HEK293 (cell line): ENCODE measurements around the gene ZDHHC8.

Experiments
- CTCF ChIA-PET: fragments of 350-600 bp; formaldehyde crosslinking; extraction: SDS; loops from one replicate; lab custom pipeline; 2021; ENCODE audit warnings: antibody characterized with exemption; lab: Yijun Ruan, JAX
- POLR2A ChIA-PET: fragments of 300-600 bp; formaldehyde crosslinking; extraction: SDS; loops from one replicate; lab custom pipeline; 2020; ENCODE audit warnings: antibody characterized with exemption, inconsistent platforms; lab: Yijun Ruan, JAX
- H3K27ac ChIP-seq: fragments of 200-500 bp; sonication (Bioruptor generic); 2 replicates; pipeline ENCODE4 v1.5.1; 2014; ENCODE audit warnings: low read depth, low read length, control low read depth, inconsistent platforms; ENCODE audit errors: extremely low read depth
- H3K36me3 ChIP-seq, 2 experiments: fragments of 200-500 bp in 1 of 2; sonication (Bioruptor generic) in 1 of 2; 1 replicate in 1 of 2; 2 replicates in 1 of 2; pipeline ENCODE4 v1.5.1; 2014 to 2017; ENCODE audit warnings: inconsistent platforms in 2 of 2, low read length in 2 of 2; ENCODE audit not compliant: control insufficient read depth in 2 of 2, insufficient read depth in 1 of 2
- H3K4me1 ChIP-seq: fragments of 200-500 bp; sonication (Bioruptor generic); 2 replicates; pipeline ENCODE4 v1.5.1; 2014; ENCODE audit warnings: mild to moderate bottlenecking, low read length, inconsistent platforms; ENCODE audit not compliant: control insufficient read depth, insufficient read depth
- H3K4me3 ChIP-seq: 2 replicates; pipeline ENCODE4 v1.5.1; 2011; ENCODE audit warnings: low read depth, mild to moderate bottlenecking, control low read depth, low read length, moderate library complexity
- H3K9me3 ChIP-seq: fragments of 200-500 bp; sonication (Bioruptor generic); 2 replicates; pipeline ENCODE4 v1.5.1; 2014; ENCODE audit warnings: low read depth, low read length, inconsistent platforms; ENCODE audit not compliant: control insufficient read depth, insufficient read depth
- GLIS2 ChIP-seq: fragments of 450-650 bp; formaldehyde crosslinking; IDR thresholded peaks from 2 replicates; pipeline ENCODE4 v1.5.1; 2016; ENCODE audit warnings: missing biosample characterization, missing genetic modification characterization
- IKZF3 ChIP-seq: fragments of 450-650 bp; IDR thresholded peaks from 2 replicates; pipeline ENCODE4 v1.5.0; 2018; ENCODE audit warnings: missing biosample characterization, mild to moderate bottlenecking, missing genetic modification characterization, moderate library complexity
- SP7 ChIP-seq: fragments of 450-650 bp; formaldehyde crosslinking; IDR thresholded peaks from 2 replicates; pipeline ENCODE4 v1.5.1; 2016; ENCODE audit warnings: missing biosample characterization, missing genetic modification characterization
- ZBTB1 ChIP-seq: fragments of 450-650 bp; formaldehyde crosslinking; IDR thresholded peaks from 2 replicates; pipeline ENCODE4 v1.5.1; 2016; ENCODE audit warnings: missing biosample characterization, missing genetic modification characterization
- ZBTB8A ChIP-seq: fragments of 450-650 bp; formaldehyde crosslinking; IDR thresholded peaks from 2 replicates; pipeline ENCODE4 v1.5.1; 2016; ENCODE audit warnings: missing biosample characterization, missing genetic modification characterization
- ZFP3 ChIP-seq: fragments of 450-650 bp; formaldehyde crosslinking; IDR thresholded peaks from 2 replicates; pipeline ENCODE4 v1.5.1; 2016; ENCODE audit warnings: low read depth, missing biosample characterization, missing genetic modification characterization
- ZNF10 ChIP-seq: fragments of 450-650 bp; formaldehyde crosslinking; IDR thresholded peaks from 2 replicates; pipeline ENCODE4 v1.5.1; 2017; ENCODE audit warnings: missing biosample characterization, missing genetic modification characterization
- ZNF121 ChIP-seq: fragments of 450-650 bp; formaldehyde crosslinking; IDR thresholded peaks from 2 replicates; pipeline ENCODE4 v1.5.1; 2016; ENCODE audit warnings: missing biosample characterization, missing genetic modification characterization
- ZNF2 ChIP-seq: fragments of 450-650 bp; formaldehyde crosslinking; IDR thresholded peaks from 2 replicates; pipeline ENCODE4 v1.5.1; 2016; ENCODE audit warnings: missing biosample characterization, missing genetic modification characterization
- ZNF221 ChIP-seq: fragments of 450-650 bp; formaldehyde crosslinking; IDR thresholded peaks from 2 replicates; pipeline ENCODE4 v1.5.1; 2017; ENCODE audit warnings: missing biosample characterization, missing genetic modification characterization, borderline replicate concordance
- ZNF274 ChIP-seq, 2 experiments: fragments of 200-500 bp in 1 of 2; fragments of 450-650 bp in 1 of 2; sonication (Bioruptor generic) in 1 of 2; formaldehyde crosslinking in 1 of 2; IDR thresholded peaks; 2 replicates each; pipeline versions ENCODE4 v1.5.1 to v1.6.1; 2014 to 2016; ENCODE audit warnings: borderline replicate concordance in 1 of 2, inconsistent platforms in 1 of 2, low read length in 1 of 2, missing biosample characterization in 1 of 2, missing genetic modification characterization in 1 of 2
- ZNF292 ChIP-seq: fragments of 450-650 bp; formaldehyde crosslinking; IDR thresholded peaks from 2 replicates; pipeline ENCODE4 v1.5.1; 2016; ENCODE audit warnings: low read depth, missing biosample characterization, missing genetic modification characterization, borderline replicate concordance
- ZNF391 ChIP-seq: fragments of 450-650 bp; formaldehyde crosslinking; IDR thresholded peaks from 2 replicates; pipeline ENCODE4 v1.5.1; 2016; ENCODE audit warnings: low read depth, missing biosample characterization, missing genetic modification characterization, borderline replicate concordance
- ZNF433 ChIP-seq: fragments of 450-650 bp; formaldehyde crosslinking; IDR thresholded peaks from 2 replicates; pipeline ENCODE4 v1.5.1; 2016; ENCODE audit warnings: missing biosample characterization, missing genetic modification characterization, low read depth
- ZNF449 ChIP-seq: fragments of 450-650 bp; formaldehyde crosslinking; IDR thresholded peaks from 2 replicates; pipeline ENCODE4 v1.5.1; 2017; ENCODE audit warnings: missing biosample characterization, mild to moderate bottlenecking, missing genetic modification characterization, moderate library complexity
- ZNF548 ChIP-seq: fragments of 450-650 bp; formaldehyde crosslinking; IDR thresholded peaks from 2 replicates; pipeline ENCODE4 v1.5.1; 2016; ENCODE audit warnings: missing biosample characterization, missing genetic modification characterization
- ZNF629 ChIP-seq: fragments of 450-650 bp; formaldehyde crosslinking; IDR thresholded peaks from 2 replicates; pipeline ENCODE4 v1.5.1; 2017; ENCODE audit warnings: missing biosample characterization, missing genetic modification characterization
- ZNF830 ChIP-seq: fragments of 450-650 bp; IDR thresholded peaks from 2 replicates; pipeline ENCODE4 v1.5.0; 2018; ENCODE audit warnings: missing biosample characterization, missing genetic modification characterization, low read depth, mild to moderate bottlenecking, moderate library complexity
- TF ChIP-seq, protein P1 (sequence below): fragments of 450-650 bp; formaldehyde crosslinking; IDR thresholded peaks from 2 replicates; pipeline ENCODE4 v1.5.1; 2016; ENCODE audit warnings: missing biosample characterization, missing genetic modification characterization
- TF ChIP-seq, protein P2 (sequence below): fragments of 450-650 bp; formaldehyde crosslinking; IDR thresholded peaks from 2 replicates; pipeline ENCODE4 v1.5.1; 2016; ENCODE audit warnings: missing biosample characterization, missing genetic modification characterization

Gene ZDHHC8

GRCh38 chr22:20191803-20192202 lies 60.2 kb downstream of the ZDHHC8 start:
- H3K9me3 ChIP-seq = no peaks in the 10 kb centered on the region
- no peak overlapping the region for H3K27ac ChIP-seq
- no peak overlapping the region for H3K4me3 ChIP-seq
- POLR2A ChIA-PET = interaction anchor here (0.6 kb wide), 1 partner anchor 65 kb away, joined by 3 read pairs; no protein-coding TSS in a partner anchor
- TF ChIP-seq ZNF274 (IDR thresholded peaks at IDR 0.05; ENCODE audit: low read length) (no peak), ZNF274 (tag by site-specific recombination; IDR thresholded peaks at IDR 0.05; ENCODE audit: borderline replicate concordance) (no peak), GLIS2 (0 out of 2 replicates have a peak, but pooled peaks have one; percentile 28)
- TF ChIP-seq, all 188 proteins: peak for 1
- Histone ChIP-seq H3K36me3 (no peaks in the 10 kb centered on the region), H3K4me1 (no peaks in the 10 kb centered on the region)
- CTCF ChIA-PET = no interaction called here

GRCh38 chr22:20192293-20192971 lies 60.8 kb downstream of the ZDHHC8 start:
- H3K36me3 ChIP-seq = no peaks in the 10 kb centered on the region
- POLR2A ChIA-PET = no interaction called here

GRCh38 chr22:20192972-20193760 lies 61.6 kb downstream of the ZDHHC8 start:
- Histone ChIP-seq H3K9me3 (no peaks in the 10 kb centered on the region), H3K4me3 (no peak overlapping the region), H3K36me3 (no peaks in the 10 kb centered on the region), H3K4me1 (peaks cover 1% of the 10 kb centered on the region; the same call in 1 of the 2 replicates)
- ChIA-PET CTCF (interaction anchor here (0.6 to 1.9 kb wide), 5 partner anchors 12 to 229 kb away, joined by 3 to 7 read pairs (median 4); no protein-coding TSS in a partner anchor), POLR2A (no interaction called here)
- TF ChIP-seq, protein P1, sequence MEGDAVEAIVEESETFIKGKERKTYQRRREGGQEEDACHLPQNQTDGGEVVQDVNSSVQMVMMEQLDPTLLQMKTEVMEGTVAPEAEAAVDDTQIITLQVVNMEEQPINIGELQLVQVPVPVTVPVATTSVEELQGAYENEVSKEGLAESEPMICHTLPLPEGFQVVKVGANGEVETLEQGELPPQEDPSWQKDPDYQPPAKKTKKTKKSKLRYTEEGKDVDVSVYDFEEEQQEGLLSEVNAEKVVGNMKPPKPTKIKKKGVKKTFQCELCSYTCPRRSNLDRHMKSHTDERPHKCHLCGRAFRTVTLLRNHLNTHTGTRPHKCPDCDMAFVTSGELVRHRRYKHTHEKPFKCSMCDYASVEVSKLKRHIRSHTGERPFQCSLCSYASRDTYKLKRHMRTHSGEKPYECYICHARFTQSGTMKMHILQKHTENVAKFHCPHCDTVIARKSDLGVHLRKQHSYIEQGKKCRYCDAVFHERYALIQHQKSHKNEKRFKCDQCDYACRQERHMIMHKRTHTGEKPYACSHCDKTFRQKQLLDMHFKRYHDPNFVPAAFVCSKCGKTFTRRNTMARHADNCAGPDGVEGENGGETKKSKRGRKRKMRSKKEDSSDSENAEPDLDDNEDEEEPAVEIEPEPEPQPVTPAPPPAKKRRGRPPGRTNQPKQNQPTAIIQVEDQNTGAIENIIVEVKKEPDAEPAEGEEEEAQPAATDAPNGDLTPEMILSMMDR (tag by site-specific recombination) = 0 out of 2 replicates have a peak, but pooled peaks have one; percentile 18
- TF ChIP-seq ZNF221 (tag by site-specific recombination) (no peak), ZNF121 (tag by site-specific recombination) (0 out of 2 replicates have a peak, but pooled peaks have one; percentile 36), ZNF629 (tag by site-specific recombination) (no peak)
- TF ChIP-seq, all 188 proteins: peak for 2
- H3K27ac ChIP-seq = no peak overlapping the region

More at GRCh38 chr22:20192293-20192971, 60.8 kb downstream of the ZDHHC8 start:
- CTCF ChIA-PET = interaction anchor here (0.6 to 1.9 kb wide), 4 partner anchors 11 to 46 kb away, joined by 4 to 7 read pairs (median 5); no protein-coding TSS in a partner anchor
- TF ChIP-seq ZNF391 (no peak), ZNF548 (no peak), ZBTB8A (tag by site-specific recombination) (no peak), ZNF830 (tag by site-specific recombination) (no peak), IKZF3 (tag by site-specific recombination) (no peak), ZNF433 (tag by site-specific recombination) (no peak), ZNF10 (no peak), ZNF292 (tag by site-specific recombination) (no peak), SP7 (no peak), ZBTB1 (tag by site-specific recombination) (no peak), ZNF2 (tag by site-specific recombination) (no peak), ZFP3 (no peak), ZNF449 (tag by site-specific recombination) (no peak)
- TF ChIP-seq, protein P2, sequence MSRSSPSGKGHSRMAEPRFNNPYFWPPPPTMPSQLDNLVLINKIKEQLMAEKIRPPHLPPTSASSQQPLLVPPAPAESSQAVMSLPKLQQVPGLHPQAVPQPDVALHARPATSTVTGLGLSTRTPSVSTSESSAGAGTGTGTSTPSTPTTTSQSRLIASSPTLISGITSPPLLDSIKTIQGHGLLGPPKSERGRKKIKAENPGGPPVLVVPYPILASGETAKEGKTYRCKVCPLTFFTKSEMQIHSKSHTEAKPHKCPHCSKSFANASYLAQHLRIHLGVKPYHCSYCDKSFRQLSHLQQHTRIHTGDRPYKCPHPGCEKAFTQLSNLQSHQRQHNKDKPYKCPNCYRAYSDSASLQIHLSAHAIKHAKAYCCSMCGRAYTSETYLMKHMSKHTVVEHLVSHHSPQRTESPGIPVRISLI (tag by site-specific recombination) = no peak
- TF ChIP-seq, all 188 proteins: peak for 0
- H3K27ac ChIP-seq = no peak overlapping the region
- H3K4me3 ChIP-seq = no peak overlapping the region
- H3K9me3 ChIP-seq = no peaks in the 10 kb centered on the region
- H3K4me1 ChIP-seq = no peaks in the 10 kb centered on the region
